ENCODE measurements around the gene TRPM6.

TRPM6 gene

GRCh38 chr9:74755999-74756398 is 131.7 kb downstream of the TRPM6 start:
- H3K27ac ChIP-seq, result no peak overlapping the region
- no peak for TF ChIP-seq CTCF (IDR thresholded peaks at IDR 0.05)
- TF ChIP-seq ZFX (IDR thresholded peaks at IDR 0.05; ENCODE audit: borderline replicate concordance), result no peak

- H3K27ac ChIP-seq, result no peak overlapping the region
- TF ChIP-seq CTCF (IDR thresholded peaks at IDR 0.05) (no peak), ZFX (IDR thresholded peaks at IDR 0.05; ENCODE audit: borderline replicate concordance) (no peak)
Measured at GRCh38 chr9:74755355-74755754, 132.4 kb downstream of the TRPM6 start.

- TF ChIP-seq ZFX (IDR thresholded peaks at IDR 0.05; ENCODE audit: borderline replicate concordance), result no peak
- no peak for TF ChIP-seq CTCF (IDR thresholded peaks at IDR 0.05)
- no peak overlapping the region for H3K27ac ChIP-seq
Measured at GRCh38 chr9:74753650-74754049, 134.1 kb downstream of the TRPM6 start.

GRCh38 chr9:74748966-74749365 is 138.8 kb downstream of the TRPM6 start:
- TF ChIP-seq CTCF (IDR thresholded peaks at IDR 0.05) (no peak), ZFX (IDR thresholded peaks at IDR 0.05; ENCODE audit: borderline replicate concordance) (no peak)
- H3K27ac ChIP-seq, result no peak overlapping the region

DNA sequence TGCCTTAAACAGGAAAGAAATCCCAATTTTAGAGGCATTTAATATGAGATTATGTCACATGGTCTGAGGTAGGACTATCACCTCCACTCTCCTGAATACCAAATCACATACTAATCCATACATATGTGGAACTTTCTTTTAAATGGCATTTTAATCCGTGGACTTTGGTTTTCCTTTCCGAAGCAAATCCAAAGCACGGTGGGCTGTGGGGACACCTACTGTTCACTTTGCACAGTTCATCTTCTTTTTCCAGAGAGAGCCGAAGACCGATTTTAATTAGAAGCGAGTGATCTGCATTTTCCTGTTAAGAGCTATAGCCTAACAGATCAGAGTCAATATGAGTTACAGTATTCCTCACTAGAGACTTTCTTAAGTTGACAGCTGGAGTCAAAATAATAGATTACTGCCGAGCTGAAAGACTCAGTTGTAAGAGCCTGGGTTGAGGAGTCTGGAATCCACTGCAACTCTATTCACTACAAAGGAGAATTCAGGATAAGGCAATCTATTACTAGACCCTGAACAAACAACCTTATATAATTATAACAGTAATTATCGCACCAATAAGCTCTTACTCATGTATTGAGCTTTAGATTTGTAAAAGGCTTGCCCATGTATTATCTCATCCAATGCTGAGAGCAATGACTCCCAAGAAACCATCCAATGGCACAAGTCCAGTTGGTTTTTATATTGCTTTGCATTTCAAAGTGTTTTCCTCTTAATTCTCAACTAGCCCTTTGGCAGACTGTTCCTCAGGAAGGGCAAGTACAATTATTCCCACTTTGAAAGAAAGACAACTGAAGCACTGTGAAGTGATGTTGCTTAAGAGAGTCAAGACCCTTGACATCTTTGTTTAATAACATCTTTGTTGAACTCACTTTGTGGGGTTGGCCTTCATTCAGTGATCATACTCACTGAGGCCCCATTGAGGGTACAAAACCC is 144.7 kb downstream of the TRPM6 start:
- H3K27ac ChIP-seq, result no peak overlapping the region
- peak; percentile 91 for TF ChIP-seq CTCF (IDR thresholded peaks at IDR 0.05)
- no peak for TF ChIP-seq ZFX (IDR thresholded peaks at IDR 0.05; ENCODE audit: borderline replicate concordance)

DNA sequence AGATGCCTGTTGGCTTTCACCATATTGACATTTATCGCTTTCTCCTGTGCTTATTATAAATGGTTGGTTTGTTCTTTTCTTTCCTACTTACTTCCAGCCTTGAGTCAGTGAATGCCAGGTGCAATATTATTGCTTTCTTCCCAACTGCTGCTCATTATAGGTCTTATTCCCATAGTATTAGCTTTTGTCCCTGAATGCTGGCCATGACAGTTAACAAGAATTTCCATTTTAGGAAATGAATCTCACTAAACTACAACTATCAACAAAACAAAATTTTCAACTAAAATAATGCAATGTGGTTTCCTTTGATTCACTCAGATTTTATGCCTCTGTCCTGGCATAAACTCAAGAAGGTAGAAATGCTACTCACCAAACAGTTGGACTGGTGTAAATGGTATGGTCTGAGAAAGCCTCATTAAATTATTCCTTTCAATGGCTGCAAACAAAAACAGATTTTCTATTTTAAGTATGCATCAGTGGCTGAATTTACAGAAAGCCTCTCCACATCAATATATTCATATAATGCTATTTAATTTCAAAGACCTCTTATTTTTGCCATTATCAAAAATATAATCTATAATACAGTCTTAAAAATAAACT is 145.4 kb downstream of the TRPM6 start:
- H3K27ac ChIP-seq, result no peak overlapping the region
- TF ChIP-seq CTCF (IDR thresholded peaks at IDR 0.05) (no peak), ZFX (IDR thresholded peaks at IDR 0.05; ENCODE audit: borderline replicate concordance) (no peak)

DNA sequence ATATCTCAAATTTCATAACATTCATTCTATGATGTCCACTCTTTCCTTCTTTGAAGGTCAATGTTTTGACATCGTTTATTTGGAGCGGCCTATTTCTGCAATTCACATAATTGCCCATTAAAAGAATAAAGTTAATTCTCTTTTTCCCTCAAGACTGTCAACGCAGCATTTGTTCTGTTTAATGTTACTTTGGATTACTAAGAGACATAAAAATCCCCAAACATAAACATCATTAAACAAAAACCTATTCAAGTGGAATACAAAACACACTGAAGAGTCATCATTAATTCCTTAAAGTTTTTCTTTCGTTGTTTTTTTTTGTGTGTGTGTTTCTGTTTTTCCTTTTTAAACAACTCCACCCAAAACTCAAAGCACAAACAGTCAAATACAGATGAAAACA is 151.1 kb downstream of the TRPM6 start:
- no peak for TF ChIP-seq CTCF (IDR thresholded peaks at IDR 0.05)
- no peak for TF ChIP-seq ZFX (IDR thresholded peaks at IDR 0.05; ENCODE audit: borderline replicate concordance)
- H3K27ac ChIP-seq, result no peak overlapping the region

Data from 22Rv1 (cell line).